Panc1 (cell line): ENCODE measurements around the gene OLFML2A. TPM values are rescaled to one million over a fixed set of nuclear protein-coding genes. Genes with fewer than 3 reads are reported as not detected.

ENCODE experiments used
- ATAC-seq: fragments of 200-7000 bp; cut with Tn5 transposase; 2 replicates; pipeline ENCODE4 v1.9.1; 2020; ENCODE audit warnings: mild to moderate bottlenecking, moderate library complexity
- BruUV-seq: library from RNA; stranded (reverse); fragments of 400-500 nt; replicated peaks from 2 replicates; lab custom pipeline; 2021; lab: Mats Ljungman, UMichigan
- CTCF ChIA-PET: fragments of 300-600 bp; sonication (Branson Sonifier 250); formaldehyde crosslinking; loops from one replicate; lab custom pipeline; 2022; ENCODE audit warnings: antibody characterized with exemption; lab: Charles Lee
- POLR2A ChIA-PET: fragments of 300-600 bp; sonication (Branson Sonifier 250); formaldehyde crosslinking; loops from one replicate; lab custom pipeline; 2022; ENCODE audit warnings: antibody characterized with exemption; lab: Charles Lee
- DNase-seq: peaks from one replicate; pipeline ENCODE4 v3.0.0-alpha.2; 2010; ENCODE audit warnings: low read depth, low spot score
- H3K27ac ChIP-seq: 2 replicates; pipeline ENCODE4 v1.5.1; 2011; ENCODE audit warnings: mild to moderate bottlenecking, low read length, inconsistent platforms
- H3K27me3 ChIP-seq: fragments of 200-500 bp; sonication (Bioruptor generic); 2 replicates; pipeline ENCODE4 v1.6.0; 2014; ENCODE audit warnings: low read length, inconsistent platforms; ENCODE audit not compliant: control insufficient read depth, insufficient read depth
- H3K36me3 ChIP-seq: fragments of 200-500 bp; sonication (Bioruptor generic); 2 replicates; pipeline ENCODE4 v1.5.1; 2014; ENCODE audit warnings: inconsistent platforms, mild to moderate bottlenecking, low read length, moderate library complexity; ENCODE audit not compliant: control insufficient read depth, insufficient read depth
- H3K4me1 ChIP-seq: 2 replicates; pipeline ENCODE4 v1.5.1; 2011; ENCODE audit warnings: inconsistent platforms, mild to moderate bottlenecking, low read length, moderate library complexity; ENCODE audit not compliant: control insufficient read depth, insufficient read depth
- H3K4me3 ChIP-seq, 2 experiments: 2 replicates each; pipeline ENCODE4 v1.5.1; 2011 to 2012; ENCODE audit warnings: low read depth in 2 of 2, low read length in 2 of 2, mild to moderate bottlenecking in 2 of 2, inconsistent platforms in 1 of 2, moderate library complexity in 1 of 2
- H3K9me3 ChIP-seq: fragments of 200-500 bp; sonication (Bioruptor generic); 2 replicates; pipeline ENCODE4 v1.5.1; 2014; ENCODE audit warnings: low read depth, mild to moderate bottlenecking, inconsistent platforms, low read length, moderate library complexity; ENCODE audit not compliant: control insufficient read depth, insufficient read depth
- CTCF ChIP-seq: fragments of 450-650 bp; IDR thresholded peaks from 2 replicates; pipeline ENCODE4 v1.5.1; 2017; ENCODE audit warnings: mild to moderate bottlenecking
- POLR2AphosphoS5 ChIP-seq: IDR thresholded peaks from 2 replicates; pipeline ENCODE4 v1.6.1; 2012; ENCODE audit warnings: mild to moderate bottlenecking, low read depth, low read length, moderate library complexity
- REST ChIP-seq, 2 experiments: IDR thresholded peaks; 2 replicates each; pipeline ENCODE4 v1.6.1; 2011 to 2012; ENCODE audit warnings: low read depth in 2 of 2, control low read depth in 1 of 2, low read length in 1 of 2, mild to moderate bottlenecking in 1 of 2, moderate library complexity in 1 of 2; ENCODE audit not compliant: insufficient read depth in 1 of 2
- SIN3A ChIP-seq: IDR thresholded peaks from 2 replicates; pipeline ENCODE4 v1.6.1; 2012; ENCODE audit warnings: low read depth, mild to moderate bottlenecking, low read length, moderate library complexity, borderline replicate concordance; ENCODE audit not compliant: insufficient read depth
- TCF7L2 ChIP-seq: IDR thresholded peaks from 2 replicates; pipeline ENCODE4 v1.6.1; 2011; ENCODE audit warnings: mild to moderate bottlenecking, low read depth, low read length, inconsistent platforms
- in situ Hi-C: cut with HindIII; loops from 2 replicates; pipeline ENCODE4 v1.10.0; 2016; ENCODE audit warnings: low sequenced_read_pairs, low pct_unique_long_range_greater_than_20kb
- intact Hi-C: fragments of 100-400 bp; cut with micrococcal nuclease; formaldehyde crosslinking; loops from one replicate; pipeline ENCODE4 v1.10.0; 2022; ENCODE audit not compliant: unreplicated experiment
- total RNA-seq: library from RNA; stranded (reverse); gene quantifications from one replicate; pipeline ENCODE4 v1.2.1, GENCODE V29; 2021; ENCODE audit not compliant: unreplicated experiment

The OLFML2A gene
- total RNA-seq, 1 experiment from 2014 or later = 44.5 TPM

GRCh38 chr9:124778575-124779367 is 1.8 kb downstream of the OLFML2A start:
- H3K9me3 ChIP-seq = no peaks in the 10 kb centered on the region
- ChIA-PET CTCF (interaction anchor here (0.5 to 2.6 kb wide), 5 partner anchors 59 to 74 kb away, joined by 3 to 14 read pairs (median 7); partner anchors contain the start of gene WDR38), POLR2A (interaction anchor here (0.5 to 0.8 kb wide), 3 partner anchors 74 to 428 kb away, joined by 3 to 7 read pairs (median 4); partner anchors contain the start of gene ARPC5L)
- ATAC-seq (peak; percentile 11; the same call in 1 of the 2 replicates), DNase-seq (no peak)
- H3K27me3 ChIP-seq = no peaks in the 10 kb centered on the region
- peak overlapping the region in 1 of 2 experiments; percentile 15; a peak in 2 of 4 replicates for H3K4me3 ChIP-seq
- intact Hi-C loops = no loop called here
- BruUV-seq = no TSS peak
- H3K36me3 ChIP-seq = no peaks in the 10 kb centered on the region
- TF ChIP-seq TCF7L2 = no peak
- TF ChIP-seq CTCF = no peak
- TF ChIP-seq POLR2AphosphoS5 = no peak
- peak overlapping the region; percentile 77 for H3K27ac ChIP-seq
- peaks cover 38% of the 10 kb centered on the region for H3K4me1 ChIP-seq
- in situ Hi-C loops = no loop called here

- H3K27me3 ChIP-seq = no peaks in the 10 kb centered on the region
- DNase-seq (no peak), ATAC-seq (peak; percentile 83)
- H3K27ac ChIP-seq = peak overlapping the region; percentile 77
- BruUV-seq = no TSS peak
- peaks cover 38% of the 10 kb centered on the region for H3K4me1 ChIP-seq
- in situ Hi-C loops = no loop called here
- peak overlapping the region in 1 of 2 experiments; percentile 15; a peak in 2 of 4 replicates for H3K4me3 ChIP-seq
- CTCF ChIA-PET = interaction anchor here (0.5 to 1.5 kb wide), 5 partner anchors 58 to 805 kb away, joined by 3 to 14 read pairs (median 7); partner anchors contain the start of gene WDR38
- intact Hi-C loops = no loop called here
- POLR2A ChIA-PET = interaction anchor here (0.5 to 0.8 kb wide), 5 partner anchors 16 to 427 kb away, joined by 3 to 10 read pairs (median 4); partner anchors contain the start of gene ARPC5L
- H3K36me3 ChIP-seq = no peaks in the 10 kb centered on the region
- H3K9me3 ChIP-seq = no peaks in the 10 kb centered on the region
- TF ChIP-seq POLR2AphosphoS5 (no peak; the same call in 1 of the 2 replicates), REST (IDR thresholded peaks at IDR 0.05; ENCODE audit: insufficient read depth in 1 of 2, low read depth in 2 of 2, low read length in 1 of 2) (no peak), SIN3A (no peak), TCF7L2 (no peak), CTCF (no peak)
These were observed 2.6 kb downstream of the OLFML2A start for GRCh38 chr9:124779368-124780059.
